ENCODE measurements around the gene MROH2A.
"Not testable (repeated sequence)": the region's sequence is repeated elsewhere in the genome, so short reads cannot be mapped to it uniquely, and the experiment has no call there.

MROH2A gene

DNA sequence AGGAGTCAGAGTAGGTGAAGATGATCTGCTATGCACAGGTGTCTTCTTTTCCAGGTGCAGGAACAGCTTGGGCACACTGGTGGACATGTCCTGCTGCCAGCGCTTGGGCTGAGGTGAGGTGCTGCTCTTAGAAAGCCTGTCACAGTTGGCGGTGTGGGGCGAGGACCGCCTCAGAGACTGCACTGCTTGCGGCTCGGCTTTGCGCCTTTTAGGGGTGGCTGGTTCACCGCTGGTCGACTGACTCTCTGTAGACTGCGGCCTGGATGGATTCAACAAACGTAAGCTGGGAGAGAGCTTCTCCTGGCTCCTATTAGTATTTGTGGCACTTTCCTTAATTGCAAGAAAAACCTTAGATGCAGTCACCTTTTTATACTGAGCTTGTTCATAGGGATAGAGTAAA lies 88.3 kb downstream of the MROH2A start:
- no peak for DNase-seq

DNA sequence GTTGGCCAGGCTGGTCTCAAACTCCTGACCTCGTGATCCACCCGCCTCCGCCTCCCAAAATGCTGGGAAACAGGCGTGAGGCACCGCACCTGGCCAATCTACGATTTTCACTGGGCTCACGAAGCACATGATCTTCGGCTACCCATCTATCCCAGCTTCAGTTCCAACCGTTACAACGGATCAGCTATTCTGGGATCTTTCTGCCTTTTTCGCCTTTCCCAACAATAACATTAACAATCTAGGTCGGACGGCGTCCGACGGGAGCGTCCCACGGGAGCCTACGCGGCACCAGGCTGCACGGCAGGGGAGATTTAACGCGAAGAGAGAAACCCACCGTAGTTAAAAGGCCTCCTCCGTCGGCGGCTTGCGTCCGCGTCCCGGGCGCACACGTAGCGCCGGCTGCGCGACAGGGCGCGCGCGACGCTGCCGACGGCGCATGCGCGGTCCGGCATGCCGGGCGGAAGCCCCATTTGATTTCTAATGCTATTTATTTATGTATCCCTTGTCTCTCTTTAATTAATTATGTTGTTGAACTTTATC lies 89.9 kb downstream of the MROH2A start, which contains the start of gene MSL3B:
Gene MSL3B (minus strand): TSS at position 394 of the 540 bp plus-strand sequence.
- peak; percentile 57 for DNase-seq

GRCh38 chr2:233871432-233871831 lies 93.3 kb downstream of the MROH2A start:
- no peak for DNase-seq

GRCh38 chr2:233872125-233872524 lies 94.0 kb downstream of the MROH2A start:
- DNase-seq, result not testable (repeated sequence)

- no peak for DNase-seq
These were observed 104.2 kb downstream of the MROH2A start for GRCh38 chr2:233882353-233882752.

All from CD4-positive, alpha-beta T cell treated with Interleukin-4 for 4 hours (primary cell).